ENCODE measurements around the gene PGA5. TPM values are rescaled to one million over a fixed set of nuclear protein-coding genes. Genes with fewer than 3 reads are reported as not detected.
"Not testable (repeated sequence)": the region's sequence is repeated elsewhere in the genome, so short reads cannot be mapped to it uniquely, and the experiment has no call there.

PGA5 gene
- total RNA-seq (2014; rRNA removed; shearing (Covaris generic)), result not detected in 2 replicates

DNA sequence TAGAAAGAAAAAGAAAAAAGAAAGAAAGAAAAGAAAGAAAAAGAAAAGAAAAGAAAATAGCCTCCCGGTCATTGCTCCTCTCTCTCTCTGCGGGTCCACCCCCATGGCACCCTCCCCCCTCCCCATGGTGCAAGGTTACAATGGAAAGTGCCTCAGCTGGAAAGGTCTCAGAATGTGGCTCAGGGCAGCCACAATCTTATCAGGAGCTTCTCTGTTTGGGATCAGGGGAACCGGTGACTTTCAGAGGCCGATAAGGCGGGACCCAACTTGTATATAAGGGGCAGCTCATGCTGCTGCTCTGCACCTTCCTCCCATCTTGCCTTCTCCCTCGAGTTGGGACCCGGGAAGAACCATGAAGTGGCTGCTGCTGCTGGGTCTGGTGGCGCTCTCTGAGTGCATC is at the start of gene PGA5:
Gene PGA5, plus strand, starts transcription at position 301 of the 400 bp plus-strand sequence. Its CDS starts 52 bp downstream, at position 353.
- not testable (repeated sequence) for DNase-seq (ENCODE audit: low read depth)

DNA sequence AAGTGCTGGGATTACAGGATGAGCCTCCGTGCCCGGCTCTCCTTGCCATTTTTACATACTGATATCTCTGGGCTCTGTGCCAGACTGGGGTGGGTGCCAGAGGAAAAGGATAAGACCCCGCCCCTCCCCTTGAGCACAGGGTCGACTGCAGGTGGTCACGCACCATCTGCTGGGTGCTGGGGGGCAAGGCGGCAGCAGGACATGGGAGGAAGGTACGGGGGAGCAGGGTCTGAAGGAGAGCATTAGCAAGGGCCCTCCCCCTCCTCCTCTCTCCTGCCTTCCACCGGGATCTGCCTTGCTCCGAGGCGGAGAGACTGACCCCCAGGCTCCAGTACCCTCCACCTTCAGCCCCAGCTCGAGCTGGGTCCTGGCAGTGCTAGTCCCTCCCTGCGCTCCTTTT is 47.4 kb upstream of the PGA5 start:
- no peak for DNase-seq (ENCODE audit: low read depth)

DNA sequence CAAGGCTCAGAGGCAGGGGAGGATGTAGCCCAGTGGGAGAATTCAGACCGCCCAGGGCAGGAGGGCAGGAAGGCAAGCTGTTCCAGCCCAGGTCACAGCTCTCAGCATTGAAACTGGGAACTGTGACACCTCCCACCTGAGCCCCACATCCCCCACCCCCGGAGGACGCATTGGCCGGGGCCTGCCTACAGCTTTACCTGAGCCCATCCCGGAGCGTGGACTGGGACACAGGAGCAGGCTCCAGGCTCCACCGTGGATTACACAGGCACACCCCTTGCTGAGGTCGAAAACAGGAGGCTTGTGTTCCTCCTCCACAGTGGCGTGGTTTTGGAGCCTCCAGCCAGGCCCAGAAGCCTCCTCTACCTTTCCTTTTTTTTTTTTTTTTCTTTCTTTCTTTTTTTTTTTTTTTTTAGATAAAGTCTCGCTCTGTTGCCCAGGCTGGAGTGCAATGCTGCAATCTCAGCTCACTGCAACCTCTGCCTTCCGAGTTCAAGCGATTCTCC is 46.8 kb upstream of the PGA5 start:
- no peak for DNase-seq (ENCODE audit: low read depth)

DNA sequence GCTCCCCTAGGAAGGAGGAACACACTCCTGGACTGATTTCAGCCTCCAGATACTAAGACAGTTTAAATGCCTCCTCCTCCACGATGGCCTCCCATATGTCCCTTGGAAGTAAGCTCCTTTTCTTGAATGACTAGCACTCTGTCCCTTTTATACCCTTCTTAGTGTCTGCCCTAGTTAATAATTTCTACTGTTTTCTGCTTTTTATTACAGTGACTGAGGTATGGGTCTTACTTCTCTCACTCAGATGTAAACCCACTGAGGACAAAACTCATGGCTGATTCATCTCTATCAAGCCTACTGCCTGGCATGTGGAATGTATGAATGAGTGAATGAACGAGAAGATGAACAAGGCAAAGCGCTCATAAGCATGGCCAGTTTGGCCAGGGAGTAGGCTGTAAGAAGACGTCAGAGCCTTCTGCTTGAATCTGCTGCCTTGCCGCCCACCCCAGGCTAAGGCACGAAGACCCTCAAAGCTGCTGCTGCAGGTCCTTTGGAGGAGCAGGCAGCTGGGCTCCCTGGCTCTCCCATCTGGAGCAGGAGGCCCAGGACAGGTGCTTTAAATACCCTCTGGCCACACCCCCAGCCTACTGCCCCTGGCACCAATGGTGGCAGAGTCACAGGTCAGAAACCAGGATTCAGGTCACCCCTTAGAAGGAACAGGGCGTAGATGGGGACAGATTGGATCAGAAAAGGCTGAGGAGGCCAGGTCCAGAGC is 45.8 kb upstream of the PGA5 start:
- DNase-seq (ENCODE audit: low read depth), result no peak

DNA sequence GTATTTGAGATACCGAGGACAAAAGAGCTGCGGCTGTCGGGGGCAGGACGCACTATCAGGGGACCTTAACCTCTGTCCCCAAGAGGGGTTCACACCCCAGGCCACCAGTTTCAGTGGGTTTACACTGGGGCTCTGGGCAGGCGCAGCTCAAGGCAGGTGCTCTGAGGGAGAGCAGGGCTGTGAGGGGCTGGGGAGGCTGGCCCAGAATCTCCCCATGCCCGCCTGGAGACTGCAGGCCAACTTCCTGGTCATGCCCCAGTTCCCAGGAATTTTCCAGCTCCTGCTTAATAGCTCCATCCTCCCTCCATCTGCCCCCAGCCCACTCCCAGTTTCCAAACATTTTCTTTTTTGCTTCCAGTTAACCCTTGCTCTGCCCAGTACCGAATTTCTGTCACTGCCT is 45.3 kb upstream of the PGA5 start:
- DNase-seq (ENCODE audit: low read depth), result no peak

DNA sequence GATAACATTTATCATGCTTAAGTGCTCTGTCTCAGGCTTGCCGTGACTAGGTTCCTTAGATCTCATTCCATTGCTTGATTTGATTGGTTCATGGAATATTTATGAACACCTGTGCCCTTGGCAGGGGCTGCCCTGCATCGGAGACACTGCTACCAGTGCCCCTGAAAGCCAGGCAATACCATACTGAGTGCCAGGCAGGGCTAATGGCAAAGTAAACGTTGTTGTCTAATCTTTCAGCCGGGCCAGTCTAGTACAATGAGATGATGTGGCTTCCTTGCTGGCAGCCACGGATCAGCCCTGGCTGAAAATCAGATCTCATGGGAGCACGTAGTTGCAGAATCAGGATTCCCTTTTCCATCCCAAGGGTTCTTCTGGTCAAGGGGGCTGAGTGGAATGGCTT is 42.6 kb upstream of the PGA5 start:
- DNase-seq (ENCODE audit: low read depth), result no peak

DNA sequence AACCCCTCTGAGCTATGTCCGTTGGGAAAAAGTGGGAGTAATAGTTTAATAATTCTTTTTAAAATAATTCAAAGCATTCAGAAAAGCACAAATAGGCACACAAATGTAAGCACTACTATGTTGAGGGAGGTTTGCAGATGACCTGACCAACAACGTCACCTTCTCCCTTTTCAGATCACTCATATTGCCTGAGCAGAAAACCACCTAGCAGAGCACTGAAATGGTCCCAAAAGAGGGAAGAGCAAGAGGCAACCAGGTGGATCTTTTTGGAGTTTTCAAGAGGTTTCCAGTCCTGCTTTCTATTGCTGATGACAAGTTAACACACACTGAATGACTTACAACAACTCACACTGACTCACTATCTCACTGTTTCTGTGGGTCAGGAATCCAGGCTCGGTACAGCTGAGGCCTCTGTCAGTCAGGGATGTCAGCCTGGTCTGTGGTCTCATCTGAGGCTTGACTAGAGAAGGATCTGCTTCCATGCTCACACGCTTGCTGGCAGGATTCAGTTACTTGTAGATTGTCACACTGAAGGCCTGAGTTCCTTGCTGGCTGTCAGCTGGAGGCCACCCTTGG is 41.9 kb upstream of the PGA5 start:
- no peak for DNase-seq (ENCODE audit: low read depth)

DNA sequence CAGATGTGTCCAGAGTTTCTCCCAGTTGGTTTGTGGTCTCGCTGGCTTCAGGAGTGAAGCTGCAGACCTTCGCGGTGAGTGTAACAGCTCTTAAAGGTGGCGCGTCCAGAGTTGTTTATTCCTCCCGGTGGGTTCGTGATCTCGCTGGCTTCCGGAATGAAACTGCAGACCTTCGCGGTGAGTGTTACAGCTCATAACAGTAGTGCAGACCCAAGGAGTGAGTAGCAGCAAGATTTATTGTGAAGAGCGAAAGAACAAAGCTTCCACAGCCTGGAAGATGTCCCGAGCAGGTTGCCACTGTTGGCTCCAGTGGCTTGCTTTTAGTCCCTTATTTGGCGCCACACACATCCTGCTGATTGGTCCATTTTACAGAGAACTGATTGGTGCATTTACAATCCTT is 39.5 kb upstream of the PGA5 start:
- no peak for DNase-seq (ENCODE audit: low read depth)

DNA sequence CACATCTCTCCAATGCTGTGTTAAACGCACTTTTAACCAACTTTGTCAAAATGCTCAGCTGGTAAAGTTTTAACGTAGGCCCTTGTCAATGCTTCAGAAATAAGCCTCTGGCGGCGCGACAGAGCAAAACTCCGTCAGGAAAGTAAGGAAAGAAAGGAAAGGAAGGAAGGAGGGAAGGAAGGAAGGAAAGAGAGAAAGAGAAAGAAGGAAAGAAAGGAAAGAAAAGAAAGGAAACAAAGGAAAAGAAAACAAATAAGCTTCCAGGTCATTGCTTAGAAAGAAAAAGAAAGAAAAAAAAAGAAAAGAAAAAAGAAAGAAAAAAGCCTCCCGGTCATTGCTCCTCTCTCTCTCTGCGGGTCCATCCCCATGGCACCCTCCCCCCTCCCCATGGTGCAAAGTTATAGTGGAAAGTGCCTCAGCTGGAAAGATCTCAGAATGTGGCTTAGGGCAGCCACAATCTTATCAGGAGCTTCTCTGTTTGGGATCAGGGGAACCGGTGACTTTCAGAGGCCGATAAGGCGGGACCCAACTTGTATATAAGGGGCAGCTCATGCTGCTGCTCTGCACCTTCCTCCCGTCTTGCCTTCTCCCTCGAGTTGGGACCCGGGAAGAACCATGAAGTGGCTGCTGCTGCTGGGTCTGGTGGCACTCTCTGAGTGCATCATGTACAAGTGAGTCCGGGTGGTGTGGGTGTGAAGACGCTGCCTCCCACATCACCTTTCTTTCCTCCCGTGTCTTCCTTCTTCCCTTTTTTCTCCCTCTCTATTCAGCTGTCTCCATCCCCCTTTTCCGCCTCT is 37.8 kb upstream of the PGA5 start, which contains the start of gene PGA3:
Gene PGA3, plus strand, starts transcription at position 566 of the 797 bp plus-strand sequence. Its CDS starts 50 bp downstream, at position 616.
- DNase-seq (ENCODE audit: low read depth), result not testable (repeated sequence)

DNA sequence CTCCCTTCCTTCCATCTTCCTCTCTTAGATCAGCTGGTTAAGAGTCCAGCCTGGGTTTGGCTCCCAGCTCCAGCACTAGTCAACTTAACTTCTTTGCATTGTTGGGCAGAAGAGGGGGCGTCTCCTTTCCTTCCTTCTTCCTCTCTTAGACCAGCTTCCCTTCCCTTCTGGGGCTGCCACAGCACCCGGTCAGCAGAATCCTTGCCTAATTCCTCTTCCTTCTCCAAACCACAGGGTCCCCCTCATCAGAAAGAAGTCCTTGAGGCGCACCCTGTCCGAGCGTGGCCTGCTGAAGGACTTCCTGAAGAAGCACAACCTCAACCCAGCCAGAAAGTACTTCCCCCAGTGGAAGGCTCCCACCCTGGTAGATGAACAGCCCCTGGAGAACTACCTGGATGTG is 37.1 kb upstream of the PGA5 start:
- not testable (repeated sequence) for DNase-seq (ENCODE audit: low read depth)

DNA sequence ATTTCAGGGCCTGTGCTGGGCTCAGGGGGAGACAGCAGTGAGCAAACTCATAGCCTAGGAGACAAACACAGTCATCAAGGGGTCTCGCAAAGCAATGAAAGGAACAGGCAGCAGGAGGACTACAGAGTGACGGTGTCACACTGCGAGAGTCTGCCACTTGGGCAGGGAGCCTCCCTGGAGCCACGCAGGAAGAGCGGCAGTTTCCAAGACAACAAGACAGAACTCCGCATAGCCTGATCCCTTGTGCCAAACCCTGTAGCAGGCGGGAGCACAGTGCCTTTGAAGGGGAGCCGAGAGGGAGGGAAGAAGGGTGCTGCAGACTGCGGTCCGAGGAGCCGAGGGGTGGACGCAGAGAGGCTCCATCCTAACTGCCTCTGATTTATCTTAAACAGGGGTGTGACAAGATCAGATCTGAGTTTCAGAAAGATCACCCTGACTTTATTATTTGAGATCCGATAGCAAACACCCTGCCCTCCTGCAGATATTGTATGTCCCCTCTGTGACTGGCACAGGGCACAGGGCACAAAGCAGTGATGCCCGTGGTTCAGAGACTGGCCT is 36.4 kb upstream of the PGA5 start:
- not testable (repeated sequence) for DNase-seq (ENCODE audit: low read depth)

DNA sequence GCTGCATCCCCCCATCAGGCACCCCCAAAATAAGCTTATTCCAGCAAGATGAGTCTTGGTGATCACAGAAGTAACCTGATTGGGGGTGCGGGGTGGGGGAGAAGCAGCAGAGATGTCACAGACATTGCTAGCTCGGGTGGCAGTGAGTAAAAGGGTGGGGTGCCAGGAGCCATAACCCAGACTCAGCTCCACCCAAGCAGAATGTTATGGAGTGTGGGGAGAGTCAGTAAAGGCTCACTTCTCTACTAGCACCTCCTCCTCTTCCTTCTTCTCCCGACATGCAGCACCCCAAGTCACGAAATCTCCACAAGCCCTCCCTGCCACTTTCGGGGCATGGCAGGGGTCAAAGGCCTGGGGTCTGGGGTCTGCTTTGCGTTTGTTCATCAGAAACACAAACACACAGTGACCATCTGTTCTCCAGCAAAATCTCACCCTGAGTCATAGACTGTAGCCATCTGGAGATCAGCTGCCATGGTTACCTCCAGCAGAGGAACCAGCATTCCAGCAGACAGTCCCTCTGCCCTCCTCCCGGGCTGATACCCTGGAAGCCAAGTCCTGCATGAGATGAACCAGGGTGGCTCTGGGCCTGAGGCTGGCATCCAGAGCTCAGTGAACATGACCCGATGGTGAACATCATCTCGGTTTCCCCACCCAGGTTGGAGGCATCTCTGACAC is 33.2 kb upstream of the PGA5 start:
- not testable (repeated sequence) for DNase-seq (ENCODE audit: low read depth)

DNA sequence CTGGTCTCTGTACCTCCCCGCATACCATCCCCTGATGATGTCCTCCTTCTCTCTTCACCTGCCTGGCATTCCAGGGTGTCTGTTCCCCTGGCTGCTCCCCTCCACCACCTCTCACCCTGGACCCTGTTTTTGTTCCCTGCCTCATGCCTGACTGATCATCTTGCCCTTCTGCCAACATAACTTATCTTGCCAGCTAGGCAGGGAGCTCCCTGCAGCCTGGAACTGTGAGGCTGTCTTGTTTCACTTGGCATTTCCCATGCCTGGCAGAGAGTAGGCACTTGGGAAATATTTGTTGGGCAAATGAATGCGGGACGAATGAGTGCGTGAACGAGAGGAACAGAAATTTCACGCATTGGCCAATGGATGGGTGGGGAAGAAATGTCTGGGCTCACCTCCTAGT is 30.3 kb upstream of the PGA5 start:
- DNase-seq (ENCODE audit: low read depth), result not testable (repeated sequence)

DNA sequence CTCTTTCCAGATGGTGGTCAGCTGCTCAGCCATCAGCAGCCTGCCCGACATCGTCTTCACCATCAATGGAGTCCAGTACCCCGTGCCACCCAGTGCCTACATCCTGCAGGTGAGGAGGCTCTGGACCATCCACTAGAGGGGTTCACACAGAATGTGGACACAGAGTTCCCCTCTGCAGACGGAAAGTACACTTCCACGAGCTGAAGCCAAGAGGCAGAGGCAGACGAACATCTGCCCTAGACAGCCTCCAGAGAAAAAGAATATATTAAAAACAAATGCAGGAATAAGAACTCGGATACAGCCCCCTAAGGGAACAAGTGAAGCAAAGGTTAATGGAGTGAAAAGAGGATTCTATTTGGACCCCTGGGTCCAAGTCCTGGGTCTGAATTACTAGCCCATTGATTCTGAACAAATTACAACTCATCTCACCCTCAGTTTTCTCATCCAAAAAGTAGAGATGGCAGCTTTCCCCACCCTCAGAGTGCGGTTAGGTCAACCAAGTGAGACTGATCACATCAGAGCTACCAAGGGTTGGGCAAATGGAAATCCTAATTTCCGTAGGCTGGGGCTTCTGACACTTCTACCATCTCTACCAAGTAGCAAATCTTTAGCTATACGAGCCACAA is 29.5 kb upstream of the PGA5 start:
- DNase-seq (ENCODE audit: low read depth), result not testable (repeated sequence)

DNA sequence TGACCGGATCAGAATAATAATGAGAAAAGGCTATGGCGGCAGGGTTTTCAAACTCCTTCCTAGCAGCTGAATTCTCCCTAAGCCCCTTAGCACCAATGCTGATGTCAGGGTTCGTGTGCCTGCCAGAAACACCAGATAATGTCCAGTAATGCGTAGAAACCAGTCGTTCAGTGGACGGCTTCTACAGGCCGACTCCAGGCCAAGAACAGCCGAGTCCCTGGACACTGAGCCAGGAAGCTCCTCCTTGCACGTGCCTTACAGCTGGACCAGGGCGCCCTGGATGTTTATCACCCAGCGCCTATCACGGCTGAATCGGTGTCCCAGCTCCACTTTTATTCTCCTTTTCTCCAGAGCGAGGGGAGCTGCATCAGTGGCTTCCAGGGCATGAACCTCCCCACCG is 28.8 kb upstream of the PGA5 start:
- DNase-seq (ENCODE audit: low read depth), result not testable (repeated sequence)

DNA sequence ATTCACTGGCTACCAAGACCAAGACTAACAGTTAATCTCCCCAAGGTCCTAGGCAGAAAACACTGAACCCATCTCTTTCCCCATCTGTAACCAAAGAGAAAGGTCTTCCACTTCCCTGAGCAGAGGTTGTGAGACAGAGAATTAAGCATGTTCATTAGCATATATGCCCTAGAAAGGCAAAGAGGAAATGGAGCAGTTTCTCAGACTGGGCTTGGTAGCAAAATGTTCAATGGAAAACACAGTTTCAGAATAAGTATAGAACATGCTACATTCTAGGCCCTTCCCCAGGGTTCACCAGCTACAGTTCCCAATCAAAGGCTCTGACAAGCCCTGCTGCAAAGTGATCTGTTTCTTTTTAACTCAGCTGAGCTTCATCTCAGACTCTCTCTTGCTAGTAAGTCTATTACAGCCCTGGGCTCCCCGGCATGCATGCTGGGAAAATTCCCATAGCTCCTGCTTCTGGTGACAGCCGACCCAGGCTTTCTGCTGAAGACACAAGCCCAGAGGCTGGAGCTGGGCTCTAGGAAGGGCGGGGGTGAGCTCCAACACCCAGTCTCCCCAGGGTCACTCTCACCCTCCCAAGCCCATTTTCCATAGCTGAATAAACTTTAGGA is 27.2 kb upstream of the PGA5 start:
- DNase-seq (ENCODE audit: low read depth), result not testable (repeated sequence)

DNA sequence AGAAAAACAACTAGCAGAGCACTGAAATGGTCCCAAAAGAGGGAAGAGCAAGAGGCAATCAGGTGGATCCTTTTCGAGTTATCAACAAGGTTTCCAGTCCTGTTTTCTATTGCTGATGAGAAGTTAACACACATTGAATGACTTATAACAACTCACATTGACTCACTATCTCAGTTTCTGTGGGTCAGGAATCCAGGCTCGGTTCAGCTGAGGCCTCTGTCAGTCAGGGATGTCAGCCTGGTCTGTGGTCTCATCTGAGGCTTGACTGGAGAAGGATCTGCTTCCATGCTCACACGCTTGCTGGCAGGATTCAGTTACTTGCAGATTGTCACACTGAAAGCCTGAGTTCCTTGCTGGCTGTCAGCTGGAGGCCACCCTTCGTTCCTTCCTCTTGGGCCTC is 22.7 kb upstream of the PGA5 start:
- DNase-seq (ENCODE audit: low read depth), result not testable (repeated sequence)

DNA sequence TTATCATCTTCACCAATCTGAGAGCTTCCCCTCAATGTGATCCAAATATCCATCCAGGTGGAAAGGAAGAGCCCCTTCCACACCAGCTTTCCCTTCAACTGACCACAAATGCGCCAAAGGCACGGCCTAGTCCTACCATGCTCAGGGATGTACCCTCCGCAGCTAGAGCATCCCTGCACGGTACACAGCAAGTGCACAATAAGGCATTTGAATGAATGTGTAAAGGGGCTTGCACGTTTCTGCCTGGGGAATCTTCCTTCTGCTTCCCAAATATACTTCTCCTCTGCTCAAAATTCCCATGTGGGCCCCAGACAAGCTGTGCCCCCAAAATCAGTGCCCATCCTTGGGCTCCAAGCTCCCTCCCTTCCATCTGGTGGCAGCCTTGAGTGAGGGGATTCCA is 22.0 kb upstream of the PGA5 start:
- DNase-seq (ENCODE audit: low read depth), result not testable (repeated sequence)

DNA sequence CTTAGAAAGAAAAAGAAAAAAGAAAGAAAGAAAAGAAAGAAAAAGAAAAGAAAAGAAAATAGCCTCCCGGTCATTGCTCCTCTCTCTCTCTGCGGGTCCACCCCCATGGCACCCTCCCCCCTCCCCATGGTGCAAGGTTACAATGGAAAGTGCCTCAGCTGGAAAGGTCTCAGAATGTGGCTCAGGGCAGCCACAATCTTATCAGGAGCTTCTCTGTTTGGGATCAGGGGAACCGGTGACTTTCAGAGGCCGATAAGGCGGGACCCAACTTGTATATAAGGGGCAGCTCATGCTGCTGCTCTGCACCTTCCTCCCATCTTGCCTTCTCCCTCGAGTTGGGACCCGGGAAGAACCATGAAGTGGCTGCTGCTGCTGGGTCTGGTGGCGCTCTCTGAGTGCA is 18.9 kb upstream of the PGA5 start, which contains the start of gene PGA4:
Gene PGA4, plus strand, starts transcription at position 301 of the 400 bp plus-strand sequence. Its CDS starts 54 bp downstream, at position 355.
- DNase-seq (ENCODE audit: low read depth), result not testable (repeated sequence)

DNA sequence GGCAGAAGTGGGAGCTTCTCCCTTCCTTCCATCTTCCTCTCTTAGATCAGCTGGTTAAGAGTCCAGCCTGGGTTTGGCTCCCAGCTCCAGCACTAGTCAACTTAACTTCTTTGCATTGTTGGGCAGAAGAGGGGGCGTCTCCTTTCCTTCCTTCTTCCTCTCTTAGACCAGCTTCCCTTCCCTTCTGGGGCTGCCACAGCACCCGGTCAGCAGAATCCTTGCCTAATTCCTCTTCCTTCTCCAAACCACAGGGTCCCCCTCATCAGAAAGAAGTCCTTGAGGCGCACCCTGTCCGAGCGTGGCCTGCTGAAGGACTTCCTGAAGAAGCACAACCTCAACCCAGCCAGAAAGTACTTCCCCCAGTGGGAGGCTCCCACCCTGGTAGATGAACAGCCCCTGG is 18.3 kb upstream of the PGA5 start:
- DNase-seq (ENCODE audit: low read depth), result not testable (repeated sequence)
